Epithelial cell of prostate (primary cell): ENCODE data around the gene B3GNT8.
A peak's percentile ranks its signal among the peaks of the same experiment; 100 is the strongest.
"Not testable (repeated sequence)": the region's sequence is repeated elsewhere in the genome, so short reads cannot be mapped to it uniquely, and the experiment has no call there.

Source experiments
- DNase-seq: peaks from one replicate; pipeline ENCODE4 v3.0.0-alpha.2; 2011; ENCODE audit warnings: low read depth, low spot score
- H3K27ac ChIP-seq: fragments of 450-650 bp; 2 replicates; pipeline ENCODE4 v1.5.1; 2017; ENCODE audit warnings: mild to moderate bottlenecking

The B3GNT8 gene

DNA sequence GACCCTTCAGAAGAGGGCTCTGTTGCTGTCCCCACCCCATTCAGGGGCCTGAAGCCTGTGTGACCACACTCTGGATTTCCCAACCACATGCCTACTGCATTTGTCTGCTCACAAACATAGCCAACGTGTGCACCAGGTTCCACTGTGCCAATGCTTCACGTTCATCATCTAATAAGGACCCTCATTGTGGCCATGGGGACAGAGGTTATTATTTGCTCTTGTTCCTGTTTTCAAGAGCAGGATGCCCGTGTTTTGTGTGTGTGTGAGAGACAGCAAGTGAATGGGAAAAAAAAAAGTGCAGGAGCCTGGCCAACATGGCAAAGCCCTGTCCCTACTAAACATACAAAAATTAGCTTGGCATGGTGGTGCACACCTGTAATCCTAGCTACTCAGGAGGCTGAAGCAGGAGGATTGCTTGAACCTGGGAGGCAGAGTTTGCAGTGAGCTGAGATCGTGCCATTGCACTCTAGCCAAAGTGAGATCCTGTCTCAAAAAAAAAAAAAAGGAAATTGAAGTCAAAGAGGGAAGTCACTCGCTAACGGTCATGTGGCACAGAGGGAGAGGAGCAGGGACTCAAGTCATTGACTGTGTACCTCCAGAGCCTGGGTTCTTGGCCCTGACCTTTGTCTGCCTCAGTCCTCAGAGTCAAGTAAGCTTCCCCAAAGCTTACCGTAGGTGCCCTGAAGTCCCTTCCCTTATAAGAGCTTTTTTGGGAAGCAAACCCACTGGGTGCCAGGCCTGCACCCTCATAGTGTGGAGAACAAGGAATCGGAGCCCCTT, 6.9 kb downstream of the B3GNT8 start:
- no peak overlapping the region for H3K27ac ChIP-seq
- DNase-seq, result no peak

DNA sequence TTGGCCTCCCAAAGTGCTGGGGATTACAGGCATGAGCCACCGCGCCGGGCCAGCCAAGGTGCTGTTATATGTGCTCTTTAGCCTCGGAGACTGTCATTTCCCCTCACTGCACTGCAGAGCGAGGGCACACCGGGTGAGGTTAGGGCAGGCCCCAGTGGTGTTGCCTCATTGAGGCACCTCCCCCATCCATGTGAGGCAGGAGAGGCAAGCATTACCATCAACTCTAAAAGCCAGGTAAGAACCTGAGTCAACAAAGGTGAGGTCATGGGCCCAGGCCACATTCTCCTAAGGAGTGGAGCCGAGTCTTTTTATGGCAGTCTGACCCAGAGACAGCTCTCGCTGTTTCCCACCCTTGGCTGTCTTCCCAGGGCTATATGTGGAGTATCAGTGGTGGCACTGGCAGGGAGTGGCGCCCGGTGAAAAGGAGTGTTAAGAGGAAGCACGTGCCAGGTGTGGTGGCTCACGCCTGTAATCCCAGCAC, 10.9 kb downstream of the B3GNT8 start:
- no peak overlapping the region for H3K27ac ChIP-seq
- no peak for DNase-seq

DNA sequence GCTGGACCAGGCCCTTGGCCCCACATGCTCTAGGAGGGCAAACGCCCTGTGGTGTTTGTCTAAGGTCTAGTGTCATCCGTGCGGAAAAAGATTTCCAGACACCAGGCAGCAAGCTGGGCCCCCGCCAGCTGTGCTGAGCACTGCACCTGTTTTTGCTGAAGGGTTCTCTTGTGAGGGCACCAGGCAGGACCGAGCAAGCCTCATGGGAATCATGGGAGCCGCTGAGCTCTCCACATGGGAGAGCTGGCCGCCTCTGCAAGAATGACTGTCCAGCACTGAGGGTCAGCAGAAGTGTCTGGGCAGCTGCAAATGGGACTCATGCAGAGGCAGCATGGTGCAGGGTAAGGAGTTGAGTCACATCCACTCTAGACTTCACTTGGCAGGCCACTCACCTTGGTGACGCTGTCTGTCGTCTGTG, 12.0 kb downstream of the B3GNT8 start:
- no peak for DNase-seq
- H3K27ac ChIP-seq, result no peak overlapping the region

DNA sequence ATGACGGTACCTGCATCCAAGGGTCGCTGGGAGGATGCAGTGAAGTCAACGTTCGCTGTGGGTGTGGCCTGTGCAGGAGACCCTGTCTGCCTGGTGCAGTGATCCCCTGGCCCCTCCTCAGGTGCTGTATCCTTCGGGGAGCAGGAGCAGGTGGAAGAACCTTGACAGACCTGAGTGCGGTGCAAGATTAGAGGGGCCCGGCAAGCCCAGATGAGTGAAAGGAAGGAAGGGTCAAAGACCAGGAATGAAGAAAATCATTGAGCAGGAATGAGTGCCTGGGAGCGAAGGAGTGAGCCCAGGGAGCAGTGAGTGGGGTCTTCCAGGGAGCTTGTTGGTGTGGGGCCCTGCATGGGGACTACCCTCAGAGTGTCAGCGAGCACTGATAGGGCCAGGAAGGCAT, 12.7 kb downstream of the B3GNT8 start:
- DNase-seq, result no peak

DNA sequence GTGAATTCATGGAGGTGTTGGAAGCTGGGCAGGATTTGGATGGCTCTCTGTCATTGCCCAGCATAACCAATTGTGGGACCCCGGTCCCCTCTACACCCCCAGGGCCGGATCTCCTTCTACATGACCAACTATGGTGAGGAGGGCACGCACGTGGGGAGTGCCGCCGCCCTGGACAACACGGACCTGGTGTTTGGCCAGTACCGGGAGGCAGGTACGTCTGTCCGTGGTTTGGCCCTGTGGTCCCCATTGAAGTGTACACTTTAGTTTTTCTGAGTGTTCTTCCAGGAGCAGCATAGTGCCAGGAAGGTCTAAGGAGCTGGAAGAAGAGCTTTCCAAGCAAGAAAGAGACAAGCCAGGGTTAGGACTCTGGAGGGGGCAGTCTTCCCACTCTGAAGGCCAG, 13.2 kb downstream of the B3GNT8 start:
- no peak overlapping the region for H3K27ac ChIP-seq
- DNase-seq, result no peak

More for the DNA sequence above, 12.7 kb downstream of the B3GNT8 start:
- no peak overlapping the region for H3K27ac ChIP-seq

DNA sequence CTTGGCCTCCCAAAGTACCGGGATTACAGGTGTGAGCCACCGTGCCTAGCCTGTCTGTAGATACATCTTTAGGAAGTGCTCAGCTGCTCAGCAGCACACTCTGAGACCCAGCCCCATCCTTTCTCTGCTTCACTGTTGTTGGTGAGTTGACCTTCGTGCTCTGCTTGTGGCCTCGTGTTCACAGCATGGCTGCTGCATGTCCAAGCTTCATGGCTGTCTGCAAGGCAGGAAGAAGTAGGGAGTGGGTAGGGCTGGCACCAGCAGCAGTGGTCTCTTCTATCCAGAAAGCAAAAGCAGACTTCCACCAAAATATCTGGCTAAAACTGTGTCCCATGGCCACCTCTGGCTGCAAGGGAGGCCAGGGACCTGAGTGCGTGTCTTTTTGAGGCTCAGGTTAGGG, 14.2 kb downstream of the B3GNT8 start:
- DNase-seq, result no peak
- H3K27ac ChIP-seq, result no peak overlapping the region

DNA sequence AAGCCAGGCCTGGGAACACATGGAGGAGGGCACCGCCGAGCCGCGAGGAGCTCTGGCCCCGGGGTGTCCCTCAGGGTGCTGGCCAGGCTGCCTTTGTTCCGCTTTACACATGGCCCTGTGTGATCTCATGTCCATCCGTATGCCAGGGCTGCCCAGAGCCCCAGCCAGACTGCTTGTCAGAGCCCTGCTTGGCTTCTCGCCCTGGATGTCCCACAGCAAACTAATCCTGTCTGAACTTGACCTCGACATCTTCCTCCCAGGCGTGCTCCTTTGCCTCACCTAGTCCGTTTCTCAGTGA, 15.3 kb downstream of the B3GNT8 start:
- peak overlapping the region; percentile 38 for H3K27ac ChIP-seq
- no peak for DNase-seq

DNA sequence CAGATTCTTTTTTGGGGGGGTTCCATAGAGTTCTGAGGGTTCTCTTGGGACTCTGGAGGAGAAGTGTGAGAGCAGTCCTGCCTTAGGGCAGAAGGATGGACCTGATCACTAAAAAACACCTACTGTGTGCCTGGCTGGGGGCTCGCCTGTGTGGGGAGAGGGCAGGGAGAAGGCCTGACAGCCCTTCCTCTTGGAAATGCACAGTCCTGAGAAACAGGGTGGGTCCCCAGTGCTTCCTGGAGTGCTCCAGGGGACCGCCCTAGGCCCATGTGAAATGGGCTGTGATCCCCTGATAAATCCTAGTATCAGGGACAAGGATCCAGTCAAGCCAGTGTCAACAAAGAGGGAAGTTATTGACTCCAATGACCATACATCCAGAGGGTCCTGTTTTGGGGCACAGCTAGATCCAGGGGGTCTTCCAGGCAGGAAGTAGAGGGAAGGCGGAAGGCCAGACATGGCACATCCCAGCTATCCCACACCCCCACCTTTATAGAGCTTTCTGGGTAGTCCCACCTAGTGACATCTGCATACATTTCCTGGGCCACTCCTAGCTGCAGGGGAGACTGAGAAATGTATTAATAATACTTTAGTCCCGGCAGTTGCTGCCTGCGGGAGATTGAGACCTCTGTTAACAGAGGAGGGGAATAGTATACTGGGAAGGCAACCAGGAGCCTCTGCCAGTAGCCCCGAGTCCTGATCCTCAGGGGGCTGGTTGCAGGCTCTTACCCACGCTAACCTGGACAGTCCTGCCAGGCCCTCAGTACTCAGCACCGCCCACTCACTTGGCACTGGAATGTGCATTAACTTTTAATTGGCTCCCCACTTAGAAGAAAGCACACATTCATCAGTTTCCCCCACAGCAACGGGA, 15.8 kb downstream of the B3GNT8 start:
- DNase-seq, result no peak
- H3K27ac ChIP-seq, result peak overlapping the region; percentile 38

DNA sequence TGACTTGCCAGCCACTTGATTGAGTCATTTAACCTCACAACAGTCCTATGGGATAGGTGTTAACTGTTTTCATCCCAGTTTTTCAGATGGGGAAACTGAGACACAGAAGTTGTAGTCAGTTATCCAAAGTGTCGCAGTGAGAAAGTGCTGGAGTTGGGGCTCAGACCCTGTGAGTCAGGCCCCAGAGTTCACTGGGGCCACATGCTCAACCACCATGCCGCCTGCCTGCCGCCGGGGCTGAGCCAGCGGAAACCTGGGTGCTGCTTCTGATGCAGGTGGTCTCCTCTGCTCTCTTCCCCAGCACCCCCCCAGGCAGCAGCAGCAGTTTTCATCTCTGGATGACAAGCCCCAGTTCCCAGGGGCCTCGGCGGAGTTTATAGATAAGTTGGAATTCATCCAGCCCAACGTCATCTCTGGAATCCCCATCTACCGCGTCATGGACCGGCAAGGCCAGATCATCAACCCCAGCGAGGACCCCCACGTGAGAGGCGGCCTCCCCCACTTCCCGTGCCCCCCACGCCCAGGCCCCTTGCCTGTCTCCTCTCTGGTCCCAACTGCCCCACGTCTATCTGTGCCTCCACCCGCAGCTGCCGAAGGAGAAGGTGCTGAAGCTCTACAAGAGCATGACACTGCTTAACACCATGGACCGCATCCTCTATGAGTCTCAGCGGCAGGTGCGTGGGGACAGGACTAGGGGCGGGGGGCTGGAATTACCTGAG, 16.7 kb downstream of the B3GNT8 start:
- DNase-seq, result no peak
- no peak overlapping the region for H3K27ac ChIP-seq

DNA sequence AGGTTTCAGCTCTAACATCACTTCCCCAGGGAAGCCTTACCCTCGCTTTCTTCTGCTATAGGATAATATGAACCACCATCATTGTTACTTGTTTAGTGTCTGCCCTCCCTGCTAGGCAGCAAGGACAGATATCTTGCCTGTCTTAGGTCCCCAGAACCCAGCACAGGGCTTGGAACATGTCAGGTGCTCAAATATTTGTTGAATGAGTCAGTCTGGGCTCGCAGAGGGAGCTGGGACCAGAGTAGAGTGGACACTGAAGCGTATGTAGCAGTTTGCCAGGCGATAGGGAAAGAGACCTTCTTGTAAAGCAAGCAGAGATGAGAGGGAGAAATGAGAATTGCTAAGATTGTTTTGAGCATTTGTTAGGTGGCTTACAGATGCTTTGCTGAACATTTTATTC, 17.9 kb downstream of the B3GNT8 start:
- no peak overlapping the region for H3K27ac ChIP-seq
- no peak for DNase-seq

DNA sequence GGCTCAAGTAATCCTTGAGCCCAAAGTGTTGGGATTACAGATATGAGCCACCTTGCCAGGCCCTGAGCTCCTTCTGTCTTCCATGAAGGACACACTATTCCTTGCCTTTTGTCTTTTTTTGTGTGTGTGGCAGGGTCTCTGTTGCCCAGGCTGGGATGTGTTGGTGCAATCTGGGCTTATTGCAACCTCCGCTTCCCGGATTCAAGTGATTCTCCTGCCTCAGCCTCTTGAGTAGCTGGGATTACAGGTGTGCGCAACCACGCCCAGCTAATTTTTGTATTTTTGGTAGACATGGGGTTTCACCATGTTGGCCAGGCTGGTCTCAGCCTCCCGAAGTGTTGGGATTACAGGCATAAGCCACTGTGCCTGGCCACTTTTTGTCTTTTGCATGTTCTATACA, 18.3 kb downstream of the B3GNT8 start:
- not testable (repeated sequence) for H3K27ac ChIP-seq, DNase-seq

DNA sequence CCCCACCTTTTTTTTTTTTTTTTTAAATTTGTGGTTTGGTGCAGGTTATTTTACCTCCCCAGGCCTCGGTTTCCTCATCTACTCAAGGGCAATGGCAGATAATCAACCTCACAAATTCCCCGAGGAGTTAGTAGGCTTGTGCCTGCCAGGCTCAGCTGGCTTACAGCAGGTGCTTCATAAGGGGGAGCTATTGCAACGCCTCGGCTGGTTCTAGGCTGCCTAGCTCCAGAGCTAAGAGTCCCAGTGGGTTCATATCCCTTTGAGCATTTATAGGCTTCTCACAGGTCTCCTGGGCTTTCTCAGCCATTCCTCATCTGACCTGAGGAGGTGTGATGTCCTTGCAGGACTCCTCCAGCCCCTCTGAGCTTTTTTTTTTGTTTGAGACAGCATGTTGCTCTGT, 18.9 kb downstream of the B3GNT8 start:
- DNase-seq, result no peak
- H3K27ac ChIP-seq, result no peak overlapping the region

DNA sequence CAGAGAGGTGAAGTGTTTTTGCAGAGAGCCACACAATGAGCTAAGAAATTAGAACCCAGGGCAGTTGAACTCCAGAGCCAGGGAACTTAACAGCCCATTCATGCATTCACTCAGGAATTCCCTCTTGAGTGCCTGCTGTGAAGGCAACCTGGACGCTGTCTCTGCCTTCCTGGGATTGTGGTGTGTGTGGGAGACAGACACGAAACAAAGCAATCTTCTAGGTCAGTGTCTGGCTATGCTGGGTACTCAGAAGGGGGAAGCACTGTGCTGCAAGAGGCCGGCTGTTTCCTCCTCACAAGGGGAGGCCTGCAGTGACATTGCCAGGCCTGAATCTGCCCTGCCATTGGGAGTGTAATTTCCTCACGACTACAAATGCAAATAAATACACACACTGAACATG, 19.9 kb downstream of the B3GNT8 start:
- H3K27ac ChIP-seq, result no peak overlapping the region
- DNase-seq, result no peak

DNA sequence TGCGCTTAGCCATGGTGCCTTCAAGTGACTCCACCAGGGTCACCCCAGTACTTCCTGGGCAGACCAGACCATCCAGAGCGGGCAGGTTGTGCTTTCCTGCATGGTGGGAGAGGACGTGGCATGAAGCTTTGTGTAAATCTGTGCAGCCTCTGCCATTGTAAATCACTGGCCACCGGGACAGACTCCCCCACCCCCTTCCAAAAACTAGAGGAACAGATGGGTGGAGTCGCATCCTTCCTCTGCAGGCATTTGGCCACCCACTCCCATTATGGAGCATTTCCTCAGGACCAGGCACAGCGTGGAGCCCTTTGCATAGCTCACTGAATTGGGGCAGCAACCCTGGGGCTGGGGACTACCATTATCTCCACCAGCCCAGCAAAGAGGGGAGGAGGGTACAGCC, 21.4 kb downstream of the B3GNT8 start:
- H3K27ac ChIP-seq, result no peak overlapping the region
- no peak for DNase-seq

DNA sequence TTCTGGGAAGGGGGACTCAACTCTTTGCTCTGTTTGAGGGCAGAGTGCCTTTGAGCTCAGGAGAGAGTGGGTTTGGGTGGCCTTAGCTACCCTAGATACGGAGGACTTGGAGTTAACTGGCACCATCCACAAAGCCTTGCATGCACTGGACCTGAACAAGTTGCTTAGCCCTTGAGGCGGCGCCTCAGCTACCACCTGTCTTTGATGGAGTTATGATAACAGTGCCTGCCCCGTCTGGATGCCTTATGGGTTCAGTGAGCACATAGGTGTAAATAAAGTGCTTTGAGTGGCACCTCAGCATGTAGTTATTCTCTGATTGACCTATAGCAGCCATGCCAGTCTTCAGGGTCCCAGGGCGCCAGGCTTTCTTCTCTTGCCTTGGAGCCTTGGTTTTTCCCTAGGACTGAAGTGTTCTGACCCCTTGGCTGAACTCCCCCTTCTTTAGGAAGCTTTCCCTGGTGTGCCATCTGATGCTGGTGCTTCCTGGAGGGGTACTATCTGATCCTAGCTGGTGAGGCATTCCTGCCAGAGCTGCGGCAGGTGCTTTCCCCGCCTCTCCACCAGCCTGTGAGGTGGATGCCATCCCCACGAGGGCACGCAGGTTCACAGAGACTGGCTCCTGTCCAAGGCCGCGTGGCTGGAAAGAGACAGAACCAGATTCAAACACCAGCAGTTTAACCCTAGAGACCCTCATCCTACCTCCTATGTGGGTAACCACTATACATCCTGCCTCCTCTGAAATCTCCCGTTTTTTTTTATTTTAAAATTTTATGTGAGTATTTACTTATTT, 23.8 kb downstream of the B3GNT8 start:
- no peak for DNase-seq
- no peak overlapping the region for H3K27ac ChIP-seq

DNA sequence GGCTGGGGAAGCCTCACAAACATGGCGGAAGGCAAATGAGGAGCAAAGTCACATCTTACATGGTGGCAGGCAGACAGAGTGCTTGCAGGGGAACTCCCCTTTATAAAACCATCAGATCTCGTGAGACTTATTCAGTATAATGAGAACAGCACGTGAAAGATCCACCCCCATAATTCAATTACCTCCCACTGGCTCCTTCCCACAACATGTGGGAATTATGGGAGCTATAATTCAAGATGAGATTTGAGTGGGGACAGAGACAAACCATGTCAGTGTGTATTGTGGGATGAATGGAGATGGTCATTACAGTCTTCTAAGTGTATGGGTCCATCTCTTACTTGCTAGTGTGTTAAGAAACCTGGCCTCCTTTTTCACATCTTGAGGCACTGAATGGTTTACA, 25.2 kb downstream of the B3GNT8 start:
- peak overlapping the region; percentile 7 for H3K27ac ChIP-seq
- no peak for DNase-seq

DNA sequence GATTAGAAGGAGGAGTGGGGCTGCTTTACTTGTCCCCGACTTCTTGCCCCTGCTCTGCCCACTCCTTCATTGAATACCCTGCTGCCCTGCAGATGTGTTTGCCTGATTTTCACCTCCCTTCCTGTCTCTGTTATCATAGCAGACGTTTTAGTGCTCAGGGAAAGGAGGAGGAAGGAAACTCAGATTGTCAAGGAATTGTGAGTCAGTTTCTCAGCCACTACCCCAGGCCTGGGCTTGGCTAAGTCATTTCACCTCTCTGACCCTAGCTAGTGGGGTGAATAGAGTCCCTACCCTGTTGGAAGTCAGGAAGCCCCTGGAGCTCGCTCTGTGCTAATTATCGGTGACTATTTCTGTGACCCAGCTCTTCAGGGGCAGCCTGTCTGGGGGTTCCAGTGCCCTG, 25.7 kb downstream of the B3GNT8 start:
- no peak for DNase-seq
- peak overlapping the region; percentile 7 for H3K27ac ChIP-seq

DNA sequence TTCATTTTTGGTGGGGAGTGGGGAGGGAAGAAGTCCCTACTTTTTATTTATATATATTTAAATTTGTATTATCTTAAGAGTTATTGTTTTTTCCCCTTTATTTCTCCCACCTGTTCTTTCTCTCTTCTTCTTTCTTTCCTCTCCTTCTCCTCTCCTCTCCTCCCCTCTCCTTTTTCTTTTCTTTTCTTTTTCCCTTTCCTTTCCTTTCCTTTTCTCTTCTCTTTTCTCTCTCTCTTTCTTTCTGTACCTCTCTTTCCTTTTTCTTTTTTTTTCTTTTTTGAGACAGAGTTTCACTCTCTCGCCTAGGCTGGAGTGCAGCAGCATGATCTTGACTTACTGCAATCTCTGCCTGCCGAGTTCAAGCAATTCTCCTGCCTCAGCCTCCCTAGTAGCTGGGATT, 27.6 kb downstream of the B3GNT8 start:
- no peak for DNase-seq
- H3K27ac ChIP-seq, result no peak overlapping the region

DNA sequence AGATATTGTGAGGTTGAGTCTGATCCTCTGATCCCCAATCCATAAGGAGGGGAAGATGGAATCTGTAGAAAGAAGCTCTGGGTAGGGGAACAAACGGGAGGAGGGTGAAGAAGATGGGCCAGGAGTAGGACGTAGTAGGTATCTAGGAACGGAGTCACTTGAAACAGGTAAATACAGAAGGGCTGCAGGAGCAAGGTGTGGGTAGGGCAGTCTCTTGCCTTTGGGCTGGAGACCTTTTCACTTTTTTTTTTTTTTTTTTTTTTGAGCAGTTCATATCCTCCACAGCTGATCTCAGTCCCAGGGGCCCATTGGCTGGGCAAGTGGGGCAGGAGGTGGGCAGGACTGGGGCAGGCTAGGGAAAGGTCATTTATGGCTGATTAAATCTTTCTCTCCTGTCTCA, 28.1 kb downstream of the B3GNT8 start:
- H3K27ac ChIP-seq, result no peak overlapping the region
- no peak for DNase-seq

DNA sequence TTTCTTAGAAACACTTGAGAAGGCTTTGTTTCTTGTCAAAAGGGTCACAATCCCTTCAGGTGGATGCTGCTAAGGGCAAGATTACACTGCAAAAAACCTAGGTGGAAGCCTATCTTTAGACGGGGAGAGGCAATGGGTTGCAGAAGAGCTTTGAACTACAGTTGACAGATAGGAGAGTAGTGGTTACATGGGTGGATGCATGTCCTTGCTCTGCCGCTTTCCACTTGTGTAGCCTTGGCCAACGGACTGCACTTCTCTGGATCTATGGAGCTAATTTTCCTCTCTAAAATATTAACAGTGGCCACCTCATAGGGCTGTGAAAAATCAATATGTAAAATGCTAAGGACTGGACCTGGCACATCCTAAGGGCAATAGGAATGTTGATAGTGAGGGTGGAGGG, 28.6 kb downstream of the B3GNT8 start:
- H3K27ac ChIP-seq, result no peak overlapping the region
- DNase-seq, result no peak
